ENCODE results near the gene GLG1.
"Not testable (repeated sequence)": the region's sequence is repeated elsewhere in the genome, so short reads cannot be mapped to it uniquely, and the experiment has no call there.

GLG1 gene

DNA sequence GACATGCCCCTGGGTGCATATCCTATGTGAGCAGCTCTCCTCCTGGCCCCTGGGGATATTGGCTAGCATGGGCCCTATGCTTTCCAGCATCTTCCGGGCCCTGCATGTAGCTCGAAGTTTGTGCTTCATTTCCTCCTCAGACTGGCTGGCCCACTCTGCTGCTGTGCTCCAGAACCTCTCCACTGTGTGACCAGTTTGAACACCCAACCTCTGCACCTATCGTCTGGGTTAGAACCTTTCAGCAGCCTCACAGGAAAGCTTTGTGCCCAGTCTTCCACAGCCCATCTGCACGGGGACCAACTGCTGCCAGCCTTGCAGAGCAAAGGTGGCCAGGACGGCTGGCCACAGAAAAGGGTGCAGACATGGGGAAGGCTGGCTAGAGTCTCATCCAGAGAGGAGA, 175.4 kb downstream of the GLG1 start:
- DNase-seq = no peak

DNA sequence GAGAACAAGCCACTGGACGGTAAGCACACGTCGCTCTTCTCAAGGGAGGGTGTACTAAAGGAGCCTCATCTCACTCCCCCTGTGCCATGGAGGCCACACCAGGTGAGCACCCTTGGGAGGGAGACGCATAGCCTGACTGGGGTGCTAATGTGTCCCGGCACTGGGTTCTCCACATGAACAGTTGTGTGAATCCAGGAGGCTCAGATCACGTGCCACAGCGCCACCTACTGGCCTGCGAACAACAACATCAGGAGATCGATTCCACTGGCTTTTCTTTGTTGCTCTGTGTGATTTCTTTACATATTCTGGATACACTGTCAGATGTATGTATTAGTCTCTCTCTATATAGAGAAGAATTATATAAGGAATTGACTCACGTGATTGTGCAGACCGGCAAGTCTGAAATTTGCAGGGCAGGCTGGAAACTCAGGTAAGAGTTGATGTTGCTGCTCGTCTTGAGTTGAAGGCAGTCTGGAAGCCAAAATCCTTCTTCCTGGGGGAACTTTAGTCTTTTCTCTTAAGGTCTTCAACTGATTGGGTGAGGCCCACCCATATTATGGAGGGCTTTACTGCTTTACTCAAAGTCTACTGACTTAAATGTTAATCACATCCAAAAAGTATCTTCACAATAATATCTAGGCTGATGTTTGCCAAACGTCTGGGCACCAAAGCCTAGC, 176.7 kb downstream of the GLG1 start:
- DNase-seq = peak in 1 of 2 donors; percentile 39

DNA sequence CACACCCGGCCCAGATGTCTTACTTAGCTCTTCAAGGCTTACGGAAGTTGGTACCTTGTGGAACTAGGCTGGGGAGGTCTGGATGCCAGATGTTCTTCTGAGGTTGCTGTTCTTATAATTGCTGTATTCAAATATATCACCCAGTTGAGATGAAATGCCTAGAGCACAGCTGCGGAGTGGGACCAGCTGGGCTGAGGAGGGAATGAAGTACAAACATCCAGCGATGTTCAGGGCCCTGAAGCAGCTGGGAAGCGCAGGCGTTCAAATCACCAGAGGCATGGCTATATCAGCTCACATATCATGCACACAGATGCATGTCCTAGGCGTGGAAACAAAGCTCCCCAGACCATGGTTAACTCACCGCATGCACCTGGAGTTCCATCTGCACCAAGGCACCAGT, 178.4 kb downstream of the GLG1 start:
- DNase-seq = not testable (repeated sequence)

DNA sequence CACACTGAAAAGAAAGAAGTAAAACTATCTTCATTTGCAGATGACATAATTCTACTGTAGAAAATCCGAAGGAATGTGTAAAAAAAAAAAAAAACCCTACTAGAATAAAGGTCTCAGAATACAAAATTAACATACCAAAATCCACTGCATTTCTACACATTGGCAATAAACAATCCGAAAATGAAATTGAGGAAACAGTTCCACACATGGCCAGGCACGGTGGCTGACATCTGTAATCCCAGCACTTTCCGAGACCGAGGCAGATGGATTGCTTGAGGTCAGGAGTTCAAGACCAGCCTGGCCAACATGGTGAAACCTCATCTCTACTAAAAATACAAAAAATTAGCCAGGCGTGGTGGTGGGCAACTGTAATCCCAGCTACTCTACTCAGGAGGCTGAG, 181.2 kb downstream of the GLG1 start:
- DNase-seq = not testable (repeated sequence)

- DNase-seq = not testable (repeated sequence)
These were observed 183.2 kb downstream of the GLG1 start for GRCh38 chr16:74423721-74424120.

DNA sequence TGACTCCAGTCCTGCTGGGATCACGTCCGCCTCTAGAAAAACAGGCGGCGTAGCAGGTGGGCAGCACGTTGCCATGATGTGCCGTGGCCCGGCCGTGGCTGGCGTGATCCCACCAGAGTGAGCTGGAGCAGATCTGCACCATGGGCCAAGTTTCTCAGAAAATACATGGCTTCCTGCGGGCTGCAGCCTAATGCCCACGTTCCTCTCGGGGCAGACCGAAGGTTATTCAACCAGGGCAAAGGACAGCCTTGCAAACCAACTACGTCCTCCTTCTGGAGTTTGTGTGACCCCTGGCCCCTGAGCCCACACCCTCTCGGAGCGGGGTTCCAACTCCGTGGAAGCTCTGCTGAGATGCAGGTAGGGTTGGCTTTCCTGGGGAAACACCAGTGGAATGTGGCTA, 184.8 kb downstream of the GLG1 start:
- DNase-seq = not testable (repeated sequence)

- DNase-seq = not testable (repeated sequence)
These were observed 185.5 kb downstream of the GLG1 start for GRCh38 chr16:74421482-74421785.

- DNase-seq = not testable (repeated sequence)
These were observed 186.1 kb downstream of the GLG1 start, which contains the start of gene CLEC18B for GRCh38 chr16:74420612-74421481. CLEC18B (minus strand) TSS chr16:74421478; CDS start chr16:74421270, 208 bp downstream.

DNA sequence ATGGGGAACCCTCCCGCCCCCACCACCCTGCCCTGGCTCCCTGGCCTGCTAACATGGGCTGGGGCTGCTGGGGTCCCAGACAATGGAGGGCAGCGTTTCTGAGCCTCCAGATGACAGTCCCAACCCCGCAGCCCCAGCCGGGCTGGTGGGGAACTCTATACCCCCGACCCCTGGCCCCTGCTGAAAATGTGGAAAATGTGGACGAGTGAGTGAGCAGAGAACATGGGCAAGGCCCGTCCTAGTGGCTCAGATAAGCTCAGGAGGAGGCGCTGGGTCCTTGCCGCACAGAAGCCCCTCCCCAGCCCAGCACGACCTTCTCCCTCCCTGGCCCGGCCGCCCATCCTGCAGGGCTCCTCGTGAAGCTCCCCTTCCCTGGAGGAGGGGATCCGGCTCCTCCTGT, 187.1 kb downstream of the GLG1 start:
- DNase-seq = not testable (repeated sequence)

- not testable (repeated sequence) for DNase-seq
These were observed 189.0 kb downstream of the GLG1 start for GRCh38 chr16:74417897-74418296.

GRCh38 chr16:74413920-74414319, 193.0 kb downstream of the GLG1 start:
- not testable (repeated sequence) for DNase-seq

GRCh38 chr16:74413485-74413884, 193.4 kb downstream of the GLG1 start:
- not testable (repeated sequence) for DNase-seq

DNA sequence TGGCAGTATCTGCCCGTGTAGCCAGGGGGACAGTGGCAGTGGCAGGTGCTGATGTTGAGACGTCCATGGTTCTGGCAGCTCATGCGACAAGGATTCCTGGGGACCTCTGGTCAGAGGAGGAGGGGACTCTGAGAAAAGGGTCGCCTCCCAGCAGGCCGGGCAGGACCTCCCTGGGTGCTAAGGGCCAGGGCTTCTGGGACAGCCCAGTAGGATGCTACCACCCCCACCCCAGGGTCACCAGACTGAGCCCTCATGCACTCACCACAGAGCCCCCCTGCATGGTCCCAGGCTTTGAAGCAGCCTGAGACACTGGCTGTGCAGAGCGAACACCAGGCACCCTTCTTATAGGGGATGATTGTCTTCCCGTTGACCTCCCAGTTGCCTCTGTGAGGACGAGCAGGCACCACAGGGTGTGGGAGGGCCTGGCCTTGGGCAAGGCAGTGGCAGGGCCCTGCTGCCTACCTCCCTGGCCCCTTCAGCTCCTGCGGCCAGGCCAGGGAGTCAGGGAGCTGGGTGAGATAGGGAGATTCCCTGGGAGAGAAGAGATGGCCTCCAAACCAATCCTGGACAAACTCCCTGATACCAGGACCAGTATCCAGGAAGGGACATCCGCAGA, 194.0 kb downstream of the GLG1 start:
- DNase-seq = not testable (repeated sequence)

DNA sequence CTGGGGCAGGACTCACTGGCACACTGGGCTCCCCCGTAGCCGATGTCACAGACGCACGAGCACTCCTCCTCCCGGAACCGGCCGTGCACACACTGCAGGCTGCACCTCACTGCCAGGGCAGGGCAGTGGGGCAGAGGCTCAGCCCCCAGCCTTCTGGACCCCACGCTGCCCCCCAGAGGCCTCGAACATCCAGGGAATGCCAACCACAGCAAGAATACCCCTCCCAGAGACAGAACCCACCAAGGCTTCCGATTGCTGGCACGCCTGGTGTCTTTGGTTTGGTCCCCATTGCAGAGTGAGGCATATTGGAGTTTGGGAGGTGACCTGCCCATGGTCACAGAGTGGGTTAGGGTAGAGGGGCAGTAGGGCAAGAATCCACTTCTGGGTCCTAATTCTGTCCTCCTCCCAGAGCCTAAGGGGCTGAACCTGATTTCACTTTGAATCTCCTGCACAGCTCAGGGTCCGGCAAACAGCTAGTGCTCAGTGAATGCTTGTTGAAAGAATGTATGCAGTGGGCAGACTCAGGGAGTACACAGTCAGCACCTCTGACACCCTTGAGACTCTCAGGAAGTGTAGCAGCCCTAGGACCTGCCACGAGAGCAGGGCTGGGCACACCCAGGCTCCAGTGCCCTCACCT, 194.7 kb downstream of the GLG1 start:
- DNase-seq = not testable (repeated sequence)

- DNase-seq = not testable (repeated sequence)
These were observed 195.9 kb downstream of the GLG1 start for GRCh38 chr16:74410981-74411380.

DNA sequence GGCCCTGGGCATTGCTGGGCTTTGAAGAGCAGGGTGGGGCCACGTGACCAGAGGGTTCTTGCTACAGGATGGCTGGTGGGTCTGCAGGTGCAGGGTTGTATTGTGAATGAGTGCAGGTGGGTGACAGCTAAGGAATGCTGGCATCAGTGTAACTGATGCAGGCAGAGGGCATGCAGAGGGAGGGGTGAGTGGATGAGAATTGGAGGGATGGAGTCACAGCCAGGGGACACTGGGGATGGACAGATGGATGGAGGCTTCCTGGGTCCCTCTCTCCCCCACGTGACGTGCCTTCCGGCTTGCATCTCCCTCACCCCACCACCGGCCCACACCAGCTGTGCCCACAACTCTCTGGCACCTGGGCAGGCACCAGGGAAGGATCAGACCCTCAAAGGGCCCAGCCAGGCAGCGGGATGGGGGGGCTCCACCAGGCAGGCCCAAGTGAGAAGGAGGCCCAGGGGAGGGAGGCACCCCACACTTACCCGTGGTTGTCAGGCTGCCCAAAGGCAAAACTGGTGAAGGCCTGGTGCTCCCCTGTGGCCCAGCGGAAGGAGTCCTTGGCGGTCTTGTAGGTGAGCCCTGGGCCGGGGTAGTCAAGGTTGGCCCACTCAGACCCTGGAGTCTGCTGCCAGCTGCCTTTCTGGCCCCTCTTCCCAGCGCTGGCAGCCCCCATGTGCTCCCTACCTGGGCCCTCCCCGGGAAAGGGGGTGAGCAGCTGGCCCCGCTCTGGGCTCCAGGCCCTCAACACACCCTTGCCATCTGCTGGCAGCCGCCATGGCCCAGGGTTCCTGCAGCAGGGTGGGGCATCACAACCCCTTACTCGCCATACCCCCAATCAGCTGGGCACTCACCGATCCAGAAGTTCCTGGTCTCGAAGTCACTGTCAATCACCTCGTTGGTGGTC, 196.6 kb downstream of the GLG1 start:
- DNase-seq = not testable (repeated sequence)

DNA sequence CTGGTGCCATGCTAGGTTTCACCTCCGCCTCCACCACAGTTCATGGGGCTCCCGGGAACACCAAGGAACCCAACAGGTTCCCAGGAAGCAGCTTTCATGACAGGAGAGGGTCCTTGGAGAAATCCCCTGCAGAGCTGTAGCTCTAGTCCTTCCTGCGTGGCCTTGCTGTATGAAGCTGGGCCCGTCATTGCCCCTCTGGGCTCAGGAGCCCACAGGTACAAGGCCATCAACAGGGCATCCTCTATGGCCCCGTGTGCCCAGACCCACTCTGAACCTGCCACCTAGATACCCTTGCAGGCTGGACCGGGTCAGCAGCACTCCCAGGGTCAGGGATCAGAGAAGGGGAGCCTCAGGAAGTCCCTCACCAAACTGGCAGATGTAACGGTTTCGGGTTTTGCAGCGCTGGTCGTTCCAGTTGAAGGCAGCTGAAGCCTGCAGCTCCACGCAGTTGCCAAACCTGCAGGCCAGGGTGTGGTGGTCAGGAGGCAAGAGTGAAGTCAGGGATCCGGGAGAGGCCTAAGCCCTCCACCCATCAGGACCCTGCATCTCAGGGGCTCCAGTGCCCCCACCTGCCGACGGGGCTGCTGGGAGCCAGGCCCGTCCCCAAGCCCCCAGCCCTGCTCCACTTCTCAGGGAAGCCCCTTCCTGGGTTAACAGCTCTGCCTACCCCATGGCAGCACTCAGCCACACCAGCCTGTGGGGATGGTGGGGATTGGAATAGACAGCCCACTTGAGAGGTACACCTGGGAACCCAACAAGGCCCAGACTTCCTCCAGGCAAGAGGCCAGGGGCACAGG, 197.5 kb downstream of the GLG1 start:
- DNase-seq = not testable (repeated sequence)

DNA sequence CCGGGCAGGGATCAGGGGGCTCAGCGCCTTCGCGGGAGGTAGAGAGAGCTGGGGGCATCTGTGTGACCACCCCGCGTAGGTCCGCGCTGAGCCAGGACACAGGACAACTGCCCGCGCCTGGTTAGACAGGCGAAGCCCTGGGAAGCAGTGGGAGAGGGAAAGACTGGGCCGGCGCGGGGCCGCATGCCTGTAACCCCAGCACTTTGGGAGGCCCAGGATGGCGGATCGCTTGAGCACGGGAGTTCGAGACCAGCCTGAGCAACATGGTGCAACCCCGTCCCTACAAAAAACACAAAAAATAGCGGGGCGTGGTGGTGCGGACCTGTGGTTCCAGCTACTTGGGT, 199.6 kb downstream of the GLG1 start:
- DNase-seq = not testable (repeated sequence)

DNA sequence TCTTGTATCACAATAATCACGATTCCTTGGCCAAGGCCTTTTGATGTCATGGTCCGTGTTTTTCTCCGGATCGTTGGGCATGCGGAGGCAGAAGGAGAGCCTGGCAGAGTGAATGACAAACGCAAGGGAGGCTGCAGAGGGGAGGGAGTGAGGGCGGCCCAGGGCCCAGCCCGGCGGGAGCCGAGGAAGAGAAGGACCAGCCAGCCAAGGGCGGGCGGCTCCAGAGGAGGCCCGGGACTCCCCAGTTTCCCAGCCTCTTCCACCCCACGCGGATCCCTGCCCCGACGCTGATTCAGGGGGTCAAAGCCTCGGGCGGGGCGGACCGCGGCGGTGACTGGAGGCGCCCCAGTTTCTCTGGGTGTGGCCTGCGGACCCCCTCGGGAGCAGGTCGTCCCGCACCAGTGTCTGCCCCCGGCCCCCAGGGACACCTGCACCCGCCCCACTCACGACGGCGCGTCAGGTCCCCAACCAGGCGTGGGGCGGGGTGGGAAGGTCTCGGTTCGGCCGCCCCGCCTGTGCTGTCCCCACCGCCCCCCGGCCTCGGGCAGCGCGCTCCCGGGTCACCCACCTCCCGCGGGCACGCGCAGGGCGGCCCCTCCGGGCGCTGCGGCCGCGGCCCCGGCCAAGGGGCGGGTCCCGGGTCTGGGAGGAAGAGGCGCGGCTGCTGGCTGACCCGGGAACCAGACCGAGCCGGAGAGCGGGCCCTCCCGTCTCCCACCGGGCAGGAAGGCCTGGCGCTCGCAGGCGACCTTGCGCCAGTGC, 200.1 kb downstream of the GLG1 start:
- DNase-seq = not testable (repeated sequence)

DNA sequence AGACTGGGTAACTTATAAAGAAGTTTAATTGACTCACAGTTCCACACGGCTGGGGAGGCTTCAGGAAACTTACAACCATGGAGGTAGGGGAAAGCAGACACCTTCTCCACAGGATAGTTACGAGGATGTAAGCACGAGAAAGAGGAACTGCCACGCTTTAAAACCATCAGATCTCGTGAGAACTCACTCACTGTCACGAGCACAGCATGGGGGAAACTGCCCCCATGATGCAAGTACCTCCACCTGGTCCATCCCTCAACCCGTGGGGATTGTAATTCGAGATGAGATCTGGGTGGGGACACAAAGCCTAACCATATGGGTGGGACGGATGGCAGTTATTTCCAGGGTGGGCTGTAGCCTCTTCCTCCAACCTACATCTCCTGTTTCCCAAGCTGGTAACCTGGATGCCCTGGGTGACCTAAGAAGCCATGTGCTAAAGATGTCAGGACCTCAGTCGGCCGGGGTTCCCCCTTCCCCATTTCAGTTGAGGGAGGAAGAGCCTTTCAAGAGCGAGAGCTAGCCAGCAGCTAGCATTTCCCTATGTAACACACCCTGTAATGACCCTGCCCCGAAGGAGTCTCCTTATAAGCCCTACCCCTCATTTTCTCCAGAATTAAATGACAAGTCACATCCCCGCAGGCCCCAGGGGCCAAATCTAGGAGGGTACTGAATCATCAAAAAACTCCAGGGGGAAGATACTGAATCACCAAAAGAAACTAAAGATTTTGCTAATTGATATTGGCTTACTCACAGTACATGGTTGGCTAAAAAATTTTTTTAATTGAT, 202.6 kb downstream of the GLG1 start:
- not testable (repeated sequence) for DNase-seq

Data from bone marrow (tissue), 2 donors.